Measurements from ENCODE around the gene CHD5. TPM values are rescaled to one million over a fixed set of nuclear protein-coding genes. Genes with fewer than 3 reads are reported as not detected.

The CHD5 gene
- total RNA-seq, 4 donors from 2014 or later, result 0.14 to 1.6 (median 1.2) TPM

DNA sequence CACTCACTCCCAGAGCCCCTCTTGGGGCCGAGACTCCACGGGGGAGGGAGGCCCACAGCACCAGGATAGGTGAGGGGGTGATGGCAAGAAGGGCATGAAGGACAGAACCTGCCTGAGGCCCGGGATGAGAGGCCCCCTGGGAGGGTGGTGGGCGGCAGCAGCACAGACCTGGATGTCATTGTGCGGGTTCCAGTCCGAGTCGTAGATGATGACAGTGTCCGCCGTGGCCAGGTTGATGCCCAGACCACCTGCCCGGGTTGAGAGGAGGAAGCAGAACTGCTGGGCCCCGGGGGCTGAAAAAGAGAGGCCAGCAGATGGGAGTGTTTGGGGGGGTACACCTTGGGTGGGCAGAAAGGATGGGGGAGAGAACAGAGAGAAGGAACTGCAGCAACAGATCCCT lies 50.1 kb downstream of the CHD5 start:
- H3K27me3 ChIP-seq, result no peaks in the 10 kb centered on the region
- peaks cover 0 to 9% (median 7%) of the 10 kb centered on the region in 4 donors for H3K4me1 ChIP-seq
- TF ChIP-seq, protein P1, sequence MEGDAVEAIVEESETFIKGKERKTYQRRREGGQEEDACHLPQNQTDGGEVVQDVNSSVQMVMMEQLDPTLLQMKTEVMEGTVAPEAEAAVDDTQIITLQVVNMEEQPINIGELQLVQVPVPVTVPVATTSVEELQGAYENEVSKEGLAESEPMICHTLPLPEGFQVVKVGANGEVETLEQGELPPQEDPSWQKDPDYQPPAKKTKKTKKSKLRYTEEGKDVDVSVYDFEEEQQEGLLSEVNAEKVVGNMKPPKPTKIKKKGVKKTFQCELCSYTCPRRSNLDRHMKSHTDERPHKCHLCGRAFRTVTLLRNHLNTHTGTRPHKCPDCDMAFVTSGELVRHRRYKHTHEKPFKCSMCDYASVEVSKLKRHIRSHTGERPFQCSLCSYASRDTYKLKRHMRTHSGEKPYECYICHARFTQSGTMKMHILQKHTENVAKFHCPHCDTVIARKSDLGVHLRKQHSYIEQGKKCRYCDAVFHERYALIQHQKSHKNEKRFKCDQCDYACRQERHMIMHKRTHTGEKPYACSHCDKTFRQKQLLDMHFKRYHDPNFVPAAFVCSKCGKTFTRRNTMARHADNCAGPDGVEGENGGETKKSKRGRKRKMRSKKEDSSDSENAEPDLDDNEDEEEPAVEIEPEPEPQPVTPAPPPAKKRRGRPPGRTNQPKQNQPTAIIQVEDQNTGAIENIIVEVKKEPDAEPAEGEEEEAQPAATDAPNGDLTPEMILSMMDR (IDR thresholded peaks at IDR 0.05), result no peak
- TF ChIP-seq POLR2AphosphoS5 (IDR thresholded peaks at IDR 0.05), result no peak
- TF ChIP-seq POLR2A (IDR thresholded peaks at IDR 0.05), result no peak
- TF ChIP-seq EP300 (IDR thresholded peaks at IDR 0.05; ENCODE audit: low read depth), result no peak
- WGBS, 2 donors (ENCODE audit: low coverage in 1 of 2), result 77% methylated on average over 11 of the region's 11 CpGs; no CpG with 5 or more reads in 1 of the 2 donors
- no peak overlapping the region for H3K4me3 ChIP-seq
- intact Hi-C loops (cut with DNase I; ENCODE audit: low total_unique reads) (no loop called here), in situ Hi-C loops (cut with MboI; ENCODE audit: low pct_ligation_motif_present in 1 of 4, low pct_unique_long_range_greater_than_20kb in 1 of 4, low sequenced_read_pairs in 3 of 4) (no loop called here)
- no peaks in the 10 kb centered on the region for H3K36me3 ChIP-seq
- no peak for DNase-seq
- H3K27ac ChIP-seq, result no peak overlapping the region
- no peaks in the 10 kb centered on the region for H3K9me3 ChIP-seq

DNA sequence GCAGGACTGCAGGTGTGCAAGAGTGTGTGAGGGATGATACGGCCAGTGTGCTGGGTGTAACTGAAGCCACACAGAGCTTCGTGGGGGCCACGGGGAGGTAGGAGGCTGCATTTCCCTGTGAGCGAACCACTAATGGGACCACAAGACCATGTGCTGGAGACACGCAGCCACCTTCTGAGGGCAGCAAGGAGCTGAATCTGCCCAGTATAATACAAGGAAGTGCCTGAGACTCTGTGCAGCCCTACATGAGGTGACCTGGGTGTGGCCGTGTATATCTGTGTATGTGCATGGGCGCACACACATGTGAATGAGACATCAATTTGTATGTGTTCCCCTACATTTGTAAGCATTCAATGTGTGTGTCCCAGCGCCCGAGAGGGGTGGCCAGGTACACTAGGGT lies 50.8 kb downstream of the CHD5 start:
- no peak for DNase-seq
- Histone ChIP-seq H3K27me3 (no peaks in the 10 kb centered on the region), H3K36me3 (no peaks in the 10 kb centered on the region), H3K9me3 (no peaks in the 10 kb centered on the region), H3K4me3 (no peak overlapping the region), H3K27ac (no peak overlapping the region), H3K4me1 (peaks cover 0 to 9% (median 7%) of the 10 kb centered on the region in 4 donors)
- intact Hi-C loops (cut with DNase I; ENCODE audit: low total_unique reads) (no loop called here), in situ Hi-C loops (cut with MboI; ENCODE audit: low pct_ligation_motif_present in 1 of 4, low pct_unique_long_range_greater_than_20kb in 1 of 4, low sequenced_read_pairs in 3 of 4) (no loop called here)
- TF ChIP-seq POLR2AphosphoS5 (IDR thresholded peaks at IDR 0.05) (no peak), POLR2A (IDR thresholded peaks at IDR 0.05) (no peak), EP300 (IDR thresholded peaks at IDR 0.05; ENCODE audit: low read depth) (no peak)
- TF ChIP-seq, protein P1 (IDR thresholded peaks at IDR 0.05), result no peak
- 42 to 70% methylated on average over 2 to 9 of the region's 9 CpGs for WGBS, 2 donors (ENCODE audit: low coverage in 1 of 2)

DNA sequence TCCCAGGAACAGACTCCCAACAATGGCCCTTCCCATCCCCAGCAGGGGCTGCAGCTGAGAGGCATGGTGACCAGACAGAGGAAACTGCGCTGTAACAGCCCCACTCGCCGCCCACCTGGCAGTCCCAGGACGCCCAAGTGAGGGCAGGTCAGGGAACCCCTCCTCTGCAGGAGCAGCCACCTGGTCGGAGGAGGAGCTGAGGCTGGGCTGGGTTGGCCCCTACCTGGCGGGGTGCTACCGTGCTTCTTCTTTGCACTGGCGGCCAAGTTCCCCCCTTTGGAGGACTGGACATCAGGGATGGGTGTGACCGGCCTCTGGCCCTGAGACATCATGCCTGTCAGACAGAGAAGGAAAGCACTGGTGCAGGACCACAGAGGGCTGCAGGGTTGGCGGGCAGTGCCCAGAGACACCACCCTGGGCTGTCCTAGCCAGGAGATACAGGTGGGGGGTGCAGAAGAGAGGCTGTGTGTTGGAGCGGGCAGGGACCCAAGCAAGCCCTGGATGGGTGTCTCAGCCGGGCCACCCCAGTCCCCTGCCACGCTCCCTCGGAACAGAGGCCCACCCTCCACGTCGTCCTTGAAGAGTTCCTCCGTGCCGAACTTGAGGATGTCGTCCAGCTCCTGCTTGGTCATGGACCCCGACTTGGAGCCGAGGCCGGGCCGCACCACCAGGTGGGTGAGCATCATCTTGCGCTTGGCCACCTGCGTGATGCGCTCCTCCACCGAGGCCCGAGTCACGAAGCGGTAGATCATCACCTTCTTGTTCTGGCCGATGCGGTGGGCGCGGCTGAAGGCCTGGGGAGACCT lies 51.6 kb downstream of the CHD5 start:
- no peak for DNase-seq
- Histone ChIP-seq H3K27ac (no peak overlapping the region), H3K9me3 (no peaks in the 10 kb centered on the region), H3K27me3 (no peaks in the 10 kb centered on the region), H3K4me1 (peaks cover 0 to 9% (median 7%) of the 10 kb centered on the region in 4 donors), H3K36me3 (no peaks in the 10 kb centered on the region), H3K4me3 (no peak overlapping the region)
- TF ChIP-seq, protein P1 (IDR thresholded peaks at IDR 0.05), result no peak
- TF ChIP-seq EP300 (IDR thresholded peaks at IDR 0.05; ENCODE audit: low read depth), result no peak
- TF ChIP-seq POLR2AphosphoS5 (IDR thresholded peaks at IDR 0.05), result no peak
- TF ChIP-seq POLR2A (IDR thresholded peaks at IDR 0.05), result no peak
- intact Hi-C loops (cut with DNase I; ENCODE audit: low total_unique reads), result no loop called here
- 95% methylated on average over 27 of the region's 34 CpGs; no CpG with 5 or more reads in 1 of the 2 donors for WGBS, 2 donors (ENCODE audit: low coverage in 1 of 2)
- in situ Hi-C loops (cut with MboI; ENCODE audit: low pct_ligation_motif_present in 1 of 4, low pct_unique_long_range_greater_than_20kb in 1 of 4, low sequenced_read_pairs in 3 of 4), result no loop called here

DNA sequence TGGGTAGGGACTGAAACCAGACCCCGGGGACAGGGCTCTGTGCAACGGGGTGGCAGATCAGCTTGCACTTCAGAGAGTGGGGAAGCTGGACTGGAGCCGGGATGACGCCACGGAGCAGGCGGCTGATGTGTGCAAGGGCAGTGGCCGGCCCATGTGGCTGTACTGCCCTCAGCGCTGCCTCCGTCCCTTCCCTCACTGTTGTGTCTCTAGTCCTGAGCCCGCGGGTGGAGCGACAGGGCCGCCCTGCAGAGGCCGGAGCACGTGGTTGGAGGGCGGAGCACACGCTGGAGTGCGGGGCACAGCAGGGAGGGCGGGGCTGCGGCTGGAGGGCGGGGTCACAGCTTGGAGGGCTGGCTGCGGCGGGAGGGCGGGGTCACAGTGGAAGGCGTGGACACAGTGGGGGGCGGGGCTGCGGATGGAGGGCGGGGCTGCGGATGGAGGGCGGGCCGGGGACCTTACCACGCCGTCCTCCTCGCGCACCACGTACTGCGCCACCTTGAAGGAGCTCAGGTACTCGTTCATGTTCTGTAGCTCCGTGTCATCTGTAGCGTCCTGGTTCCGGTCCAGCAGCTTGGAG lies 52.4 kb downstream of the CHD5 start:
- Histone ChIP-seq H3K4me3 (no peak overlapping the region), H3K9me3 (no peaks in the 10 kb centered on the region), H3K4me1 (peaks cover 0 to 9% (median 7%) of the 10 kb centered on the region in 4 donors), H3K27ac (no peak overlapping the region), H3K27me3 (no peaks in the 10 kb centered on the region), H3K36me3 (no peaks in the 10 kb centered on the region)
- DNase-seq, result peak; percentile 77
- in situ Hi-C loops (cut with MboI; ENCODE audit: low pct_ligation_motif_present in 1 of 4, low pct_unique_long_range_greater_than_20kb in 1 of 4, low sequenced_read_pairs in 3 of 4), result no loop called here
- 43% methylated on average over 26 of the region's 41 CpGs; no CpG with 5 or more reads in 1 of the 2 donors for WGBS, 2 donors (ENCODE audit: low coverage in 1 of 2)
- TF ChIP-seq EP300 (IDR thresholded peaks at IDR 0.05; ENCODE audit: low read depth) (no peak), POLR2A (IDR thresholded peaks at IDR 0.05) (no peak), POLR2AphosphoS5 (IDR thresholded peaks at IDR 0.05) (no peak)
- TF ChIP-seq, protein P1 (IDR thresholded peaks at IDR 0.05), result no peak
- intact Hi-C loops (cut with DNase I; ENCODE audit: low total_unique reads), result no loop called here
